IPS-20b (cell line): Measurements from ENCODE around the gene GCM1.

ENCODE experiments used
- H3K27ac ChIP-seq: one replicate; pipeline ENCODE4 v1.5.1; 2013; ENCODE audit warnings: low read length
- H3K27me3 ChIP-seq: 2 replicates; pipeline ENCODE4 v1.6.1; 2013; ENCODE audit warnings: mild to moderate bottlenecking, low read length, inconsistent platforms; ENCODE audit not compliant: insufficient read depth
- H3K36me3 ChIP-seq: 2 replicates; pipeline ENCODE4 v1.6.1; 2013; ENCODE audit warnings: low read depth, mild to moderate bottlenecking, inconsistent platforms, low read length, moderate library complexity; ENCODE audit not compliant: insufficient read depth
- H3K4me1 ChIP-seq: 2 replicates; pipeline ENCODE4 v1.6.1; 2013; ENCODE audit warnings: mild to moderate bottlenecking, control low read depth, inconsistent platforms, low read length, moderate library complexity; ENCODE audit not compliant: insufficient read depth
- H3K4me3 ChIP-seq: 2 replicates; pipeline ENCODE4 v1.5.1; 2013; ENCODE audit warnings: mild to moderate bottlenecking, low read length, inconsistent platforms
- H3K9ac ChIP-seq: 2 replicates; pipeline ENCODE4 v1.6.1; 2013; ENCODE audit warnings: low read depth, mild to moderate bottlenecking, inconsistent platforms, low read length, moderate library complexity
- H3K9me3 ChIP-seq: 2 replicates; pipeline ENCODE4 v1.6.1; 2013; ENCODE audit warnings: mild to moderate bottlenecking, low read depth, low read length, inconsistent platforms; ENCODE audit not compliant: insufficient read depth

GCM1 gene

GRCh38 chr6:53148684-53149083 lies at the start of gene GCM1:
Gene GCM1, minus strand, starts transcription at chr6:53148841. Its CDS starts 3,209 bp downstream, at chr6:53145632.
- Histone ChIP-seq H3K4me3 (no peak within 1 kb of the TSS), H3K27ac (no peak within 1 kb of the TSS), H3K9ac (no peak within 1 kb of the TSS), H3K36me3 (no peaks in the 10 kb centered on the region), H3K9me3 (no peaks in the 10 kb centered on the region), H3K27me3 (no peaks in the 10 kb centered on the region), H3K4me1 (0 out of 2 replicates have a peak, but pooled peaks cover 3% of the 10 kb centered on the region)

- Histone ChIP-seq H3K27me3 (no peaks in the 10 kb centered on the region), H3K27ac (no peak overlapping the region), H3K4me3 (no peak overlapping the region), H3K9ac (no peak overlapping the region), H3K9me3 (no peaks in the 10 kb centered on the region), H3K4me1 (peaks cover 3% of the 10 kb centered on the region; the same call in 1 of the 2 replicates), H3K36me3 (no peaks in the 10 kb centered on the region)
Measured at GRCh38 chr6:53197553-53197952, 48.9 kb upstream of the GCM1 start.

GRCh38 chr6:53195048-53195447 lies 46.4 kb upstream of the GCM1 start:
- no peaks in the 10 kb centered on the region for H3K27me3 ChIP-seq
- no peaks in the 10 kb centered on the region for H3K36me3 ChIP-seq
- H3K4me1 ChIP-seq: peaks cover 3% of the 10 kb centered on the region; the same call in 1 of the 2 replicates
- H3K9ac ChIP-seq: no peak overlapping the region
- H3K27ac ChIP-seq: no peak overlapping the region
- no peaks in the 10 kb centered on the region; the same call in 1 of the 2 replicates for H3K9me3 ChIP-seq
- H3K4me3 ChIP-seq: no peak overlapping the region

GRCh38 chr6:53192682-53193188 lies 44.1 kb upstream of the GCM1 start:
- no peak overlapping the region for H3K9ac ChIP-seq
- H3K4me3 ChIP-seq: no peak overlapping the region
- no peaks in the 10 kb centered on the region for H3K27me3 ChIP-seq
- no peaks in the 10 kb centered on the region for H3K36me3 ChIP-seq
- H3K9me3 ChIP-seq: no peaks in the 10 kb centered on the region; the same call in 1 of the 2 replicates
- no peak overlapping the region for H3K27ac ChIP-seq
- H3K4me1 ChIP-seq: peaks cover 3% of the 10 kb centered on the region; the same call in 1 of the 2 replicates

GRCh38 chr6:53189554-53189953 lies 40.9 kb upstream of the GCM1 start:
- no peak overlapping the region for H3K27ac ChIP-seq
- no peaks in the 10 kb centered on the region for H3K4me1 ChIP-seq
- no peaks in the 10 kb centered on the region for H3K36me3 ChIP-seq
- H3K9ac ChIP-seq: no peak overlapping the region
- H3K9me3 ChIP-seq: no peaks in the 10 kb centered on the region; the same call in 1 of the 2 replicates
- no peaks in the 10 kb centered on the region for H3K27me3 ChIP-seq
- no peak overlapping the region for H3K4me3 ChIP-seq

GRCh38 chr6:53188833-53189232 lies 40.2 kb upstream of the GCM1 start:
- Histone ChIP-seq H3K4me3 (no peak overlapping the region), H3K9ac (no peak overlapping the region), H3K27ac (no peak overlapping the region), H3K9me3 (no peaks in the 10 kb centered on the region; the same call in 1 of the 2 replicates), H3K4me1 (no peaks in the 10 kb centered on the region), H3K36me3 (no peaks in the 10 kb centered on the region), H3K27me3 (no peaks in the 10 kb centered on the region)

- Histone ChIP-seq H3K27ac (no peak overlapping the region), H3K9me3 (no peaks in the 10 kb centered on the region), H3K27me3 (no peaks in the 10 kb centered on the region), H3K4me3 (no peak overlapping the region), H3K9ac (no peak overlapping the region), H3K4me1 (no peaks in the 10 kb centered on the region), H3K36me3 (no peaks in the 10 kb centered on the region)
Measured at GRCh38 chr6:53180678-53181077, 32.0 kb upstream of the GCM1 start.

- Histone ChIP-seq H3K36me3 (no peaks in the 10 kb centered on the region), H3K4me3 (no peak overlapping the region), H3K27ac (no peak overlapping the region), H3K9me3 (no peaks in the 10 kb centered on the region), H3K27me3 (no peaks in the 10 kb centered on the region), H3K4me1 (no peaks in the 10 kb centered on the region), H3K9ac (no peak overlapping the region)
Measured at GRCh38 chr6:53179961-53180651, 31.5 kb upstream of the GCM1 start.

GRCh38 chr6:53178837-53179432 lies 30.3 kb upstream of the GCM1 start:
- no peak overlapping the region for H3K27ac ChIP-seq
- H3K9me3 ChIP-seq: no peaks in the 10 kb centered on the region
- H3K4me3 ChIP-seq: no peak overlapping the region
- no peaks in the 10 kb centered on the region for H3K27me3 ChIP-seq
- H3K9ac ChIP-seq: no peak overlapping the region
- no peaks in the 10 kb centered on the region for H3K4me1 ChIP-seq
- no peaks in the 10 kb centered on the region for H3K36me3 ChIP-seq

GRCh38 chr6:53175027-53175426 lies 26.4 kb upstream of the GCM1 start:
- Histone ChIP-seq H3K27ac (no peak overlapping the region), H3K27me3 (no peaks in the 10 kb centered on the region), H3K4me1 (no peaks in the 10 kb centered on the region), H3K4me3 (no peak overlapping the region), H3K9ac (no peak overlapping the region), H3K9me3 (no peaks in the 10 kb centered on the region), H3K36me3 (no peaks in the 10 kb centered on the region)

GRCh38 chr6:53172468-53172803 lies 23.8 kb upstream of the GCM1 start:
- Histone ChIP-seq H3K27ac (no peak overlapping the region), H3K9ac (no peak overlapping the region), H3K4me1 (peaks cover 10% of the 10 kb centered on the region), H3K4me3 (no peak overlapping the region), H3K36me3 (no peaks in the 10 kb centered on the region), H3K9me3 (no peaks in the 10 kb centered on the region), H3K27me3 (no peaks in the 10 kb centered on the region)
